HepG2 (cell line): ENCODE measurements around the gene ZBTB46. TPM values are rescaled to one million over a fixed set of nuclear protein-coding genes. Genes with fewer than 3 reads are reported as not detected.

Source experiments
- ARHGAP35 ChIP-seq: sonication (generic); formaldehyde crosslinking; IDR thresholded peaks from 2 replicates; pipeline ENCODE4 v1.9.0; 2022; ENCODE audit warnings: mild to moderate bottlenecking, inconsistent platforms, moderate library complexity, missing genetic modification reagents, borderline replicate concordance
- NFE2 ChIP-seq: sonication (generic); formaldehyde crosslinking; IDR thresholded peaks from 2 replicates; pipeline ENCODE4 v1.4.0; 2020; ENCODE audit warnings: missing genetic modification reagents
- NFE2L1 ChIP-seq: sonication (generic); formaldehyde crosslinking; IDR thresholded peaks from 2 replicates; pipeline ENCODE4 v1.4.0; 2020; ENCODE audit warnings: missing genetic modification reagents, mild to moderate bottlenecking, borderline replicate concordance
- ZFX ChIP-seq: sonication (generic); formaldehyde crosslinking; IDR thresholded peaks from 2 replicates; pipeline ENCODE4 v1.4.0; 2020; ENCODE audit warnings: mild to moderate bottlenecking, low read depth, missing genetic modification reagents, moderate library complexity
- ZNF224 ChIP-seq: sonication (generic); formaldehyde crosslinking; IDR thresholded peaks from 2 replicates; pipeline ENCODE4 v1.5.0; 2020; ENCODE audit warnings: mild to moderate bottlenecking, missing genetic modification reagents
- ZNF430 ChIP-seq: sonication (generic); formaldehyde crosslinking; IDR thresholded peaks from 2 replicates; pipeline ENCODE4 v1.9.0; 2021; ENCODE audit warnings: mild to moderate bottlenecking, missing genetic modification reagents
- ZNF431 ChIP-seq: sonication (generic); formaldehyde crosslinking; IDR thresholded peaks from 2 replicates; pipeline ENCODE4 v1.9.0; 2022; ENCODE audit warnings: missing genetic modification reagents, low read depth, mild to moderate bottlenecking, borderline replicate concordance
- ZNF546 ChIP-seq: sonication (generic); formaldehyde crosslinking; conservative IDR thresholded peaks from 2 replicates; pipeline ENCODE4 v1.8.1; 2023; ENCODE audit warnings: mild to moderate bottlenecking, missing genetic modification reagents
- ZNF615 ChIP-seq: sonication (generic); formaldehyde crosslinking; IDR thresholded peaks from 2 replicates; pipeline ENCODE4 v1.5.0; 2020; ENCODE audit warnings: mild to moderate bottlenecking, missing genetic modification reagents, borderline replicate concordance
- ZNF776 ChIP-seq: sonication (generic); formaldehyde crosslinking; IDR thresholded peaks from 2 replicates; pipeline ENCODE4 v1.4.0; 2020; ENCODE audit warnings: mild to moderate bottlenecking, missing genetic modification reagents
- ZNF781 ChIP-seq: sonication (generic); formaldehyde crosslinking; IDR thresholded peaks from 2 replicates; pipeline ENCODE4 v1.5.1; 2020; ENCODE audit warnings: borderline replicate concordance, mild to moderate bottlenecking, missing genetic modification reagents; ENCODE audit errors: not compliant biosample characterization
- polyA plus RNA-seq, 8 experiments: library from polyadenylated mRNA; depleted of rRNA in 3 of 8; stranded (reverse) in 7 of 8; unstranded in 1 of 8; fragments of >200 nt; fragmentation: Illumina TruSeq in 4 of 8; extraction: Trizol in 4 of 8; gene quantifications; 2 replicates each; pipeline versions ENCODE4 v1.2.1 to v1.2.3, GENCODE V29; 2011 to 2016; ENCODE audit warnings: low read depth in 4 of 8, missing spikeins in 1 of 8, mixed read lengths in 1 of 8; ENCODE audit not compliant: insufficient read depth in 1 of 8
- total RNA-seq, 5 experiments: library from RNA; depleted of rRNA; stranded (reverse); fragments of >200 nt; fragmentation: Illumina TruSeq; extraction: Trizol; gene quantifications; 2 replicates each; pipeline ENCODE4 v1.2.3, GENCODE V29; 2016; ENCODE audit warnings: low read depth in 1 of 5
- TF ChIP-seq, protein P1 (sequence below): sonication (generic); formaldehyde crosslinking; IDR thresholded peaks from 2 replicates; pipeline ENCODE4 v1.8.1; 2023; ENCODE audit warnings: mild to moderate bottlenecking, missing genetic modification reagents
- TF ChIP-seq, protein P2 (sequence below): sonication (generic); formaldehyde crosslinking; IDR thresholded peaks from 2 replicates; pipeline ENCODE4 v1.4.0; 2020; ENCODE audit warnings: missing genetic modification reagents
- TF ChIP-seq, protein P3 (sequence below): sonication (generic); formaldehyde crosslinking; IDR thresholded peaks from 2 replicates; pipeline ENCODE4 v1.4.0; 2020; ENCODE audit warnings: missing genetic modification reagents
- TF ChIP-seq, protein P4 (sequence below): sonication (generic); formaldehyde crosslinking; conservative IDR thresholded peaks from 2 replicates; pipeline ENCODE4 v1.4.0; 2020; ENCODE audit warnings: missing genetic modification reagents
- TF ChIP-seq, protein P5 (sequence below): IDR thresholded peaks from 2 replicates; pipeline ENCODE4 v1.6.1; 2016; ENCODE audit warnings: low read depth

ZBTB46 gene
- total and polyA plus RNA-seq, 2 of the 13 experiments (the other 11 are each of a cell fraction or from before 2014, with no cell fraction given), result 1.6 to 13.5 TPM

DNA sequence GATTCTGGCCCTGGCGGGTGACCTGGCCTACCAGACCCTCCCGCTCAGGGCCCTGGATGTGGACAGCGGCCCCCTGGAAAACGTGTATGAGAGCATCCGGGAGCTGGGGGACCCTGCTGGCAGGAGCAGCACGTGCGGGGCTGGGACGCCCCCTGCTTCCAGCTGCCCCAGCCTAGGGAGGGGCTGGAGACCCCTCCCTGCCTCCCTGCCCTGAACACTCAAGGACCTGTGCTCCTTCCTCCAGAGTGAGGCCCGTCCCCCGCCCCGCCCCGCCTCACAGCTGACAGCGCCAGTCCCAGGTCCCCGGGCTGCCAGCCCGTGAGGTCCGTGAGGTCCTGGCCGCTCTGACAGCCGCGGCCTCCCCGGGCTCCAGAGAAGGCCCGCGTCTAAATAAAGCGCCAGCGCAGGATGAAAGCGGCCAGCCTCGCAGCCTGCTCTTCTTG, 92.4 kb downstream of the ZBTB46 start (continued):
- TF ChIP-seq ZNF546 (CRISPR knock-in tag) (0 out of 2 replicates have a peak, but pooled peaks have one; percentile 5), NFE2L1 (0 out of 2 replicates have a peak, but pooled peaks have one; percentile 9), ARHGAP35 (CRISPR knock-in tag) (no peak; the same call in 1 of the 2 replicates), ZNF224 (CRISPR knock-in tag) (no peak; the same call in 1 of the 2 replicates), ZNF776 (CRISPR knock-in tag) (no peak), ZNF781 (CRISPR knock-in tag) (peak; percentile 51), ZNF430 (CRISPR knock-in tag) (no peak; the same call in 1 of the 2 replicates), ZNF615 (no peak), NFE2 (CRISPR knock-in tag) (no peak), ZFX (CRISPR knock-in tag) (peak; percentile 40), ZNF431 (CRISPR knock-in tag) (0 out of 2 replicates have a peak, but pooled peaks have one; percentile 1)
- TF ChIP-seq, protein P1, sequence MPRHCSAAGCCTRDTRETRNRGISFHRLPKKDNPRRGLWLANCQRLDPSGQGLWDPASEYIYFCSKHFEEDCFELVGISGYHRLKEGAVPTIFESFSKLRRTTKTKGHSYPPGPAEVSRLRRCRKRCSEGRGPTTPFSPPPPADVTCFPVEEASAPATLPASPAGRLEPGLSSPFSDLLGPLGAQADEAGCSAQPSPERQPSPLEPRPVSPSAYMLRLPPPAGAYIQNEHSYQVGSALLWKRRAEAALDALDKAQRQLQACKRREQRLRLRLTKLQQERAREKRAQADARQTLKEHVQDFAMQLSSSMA (CRISPR knock-in tag), result peak; percentile 56; the same call in 1 of the 2 replicates
- TF ChIP-seq, protein P2, sequence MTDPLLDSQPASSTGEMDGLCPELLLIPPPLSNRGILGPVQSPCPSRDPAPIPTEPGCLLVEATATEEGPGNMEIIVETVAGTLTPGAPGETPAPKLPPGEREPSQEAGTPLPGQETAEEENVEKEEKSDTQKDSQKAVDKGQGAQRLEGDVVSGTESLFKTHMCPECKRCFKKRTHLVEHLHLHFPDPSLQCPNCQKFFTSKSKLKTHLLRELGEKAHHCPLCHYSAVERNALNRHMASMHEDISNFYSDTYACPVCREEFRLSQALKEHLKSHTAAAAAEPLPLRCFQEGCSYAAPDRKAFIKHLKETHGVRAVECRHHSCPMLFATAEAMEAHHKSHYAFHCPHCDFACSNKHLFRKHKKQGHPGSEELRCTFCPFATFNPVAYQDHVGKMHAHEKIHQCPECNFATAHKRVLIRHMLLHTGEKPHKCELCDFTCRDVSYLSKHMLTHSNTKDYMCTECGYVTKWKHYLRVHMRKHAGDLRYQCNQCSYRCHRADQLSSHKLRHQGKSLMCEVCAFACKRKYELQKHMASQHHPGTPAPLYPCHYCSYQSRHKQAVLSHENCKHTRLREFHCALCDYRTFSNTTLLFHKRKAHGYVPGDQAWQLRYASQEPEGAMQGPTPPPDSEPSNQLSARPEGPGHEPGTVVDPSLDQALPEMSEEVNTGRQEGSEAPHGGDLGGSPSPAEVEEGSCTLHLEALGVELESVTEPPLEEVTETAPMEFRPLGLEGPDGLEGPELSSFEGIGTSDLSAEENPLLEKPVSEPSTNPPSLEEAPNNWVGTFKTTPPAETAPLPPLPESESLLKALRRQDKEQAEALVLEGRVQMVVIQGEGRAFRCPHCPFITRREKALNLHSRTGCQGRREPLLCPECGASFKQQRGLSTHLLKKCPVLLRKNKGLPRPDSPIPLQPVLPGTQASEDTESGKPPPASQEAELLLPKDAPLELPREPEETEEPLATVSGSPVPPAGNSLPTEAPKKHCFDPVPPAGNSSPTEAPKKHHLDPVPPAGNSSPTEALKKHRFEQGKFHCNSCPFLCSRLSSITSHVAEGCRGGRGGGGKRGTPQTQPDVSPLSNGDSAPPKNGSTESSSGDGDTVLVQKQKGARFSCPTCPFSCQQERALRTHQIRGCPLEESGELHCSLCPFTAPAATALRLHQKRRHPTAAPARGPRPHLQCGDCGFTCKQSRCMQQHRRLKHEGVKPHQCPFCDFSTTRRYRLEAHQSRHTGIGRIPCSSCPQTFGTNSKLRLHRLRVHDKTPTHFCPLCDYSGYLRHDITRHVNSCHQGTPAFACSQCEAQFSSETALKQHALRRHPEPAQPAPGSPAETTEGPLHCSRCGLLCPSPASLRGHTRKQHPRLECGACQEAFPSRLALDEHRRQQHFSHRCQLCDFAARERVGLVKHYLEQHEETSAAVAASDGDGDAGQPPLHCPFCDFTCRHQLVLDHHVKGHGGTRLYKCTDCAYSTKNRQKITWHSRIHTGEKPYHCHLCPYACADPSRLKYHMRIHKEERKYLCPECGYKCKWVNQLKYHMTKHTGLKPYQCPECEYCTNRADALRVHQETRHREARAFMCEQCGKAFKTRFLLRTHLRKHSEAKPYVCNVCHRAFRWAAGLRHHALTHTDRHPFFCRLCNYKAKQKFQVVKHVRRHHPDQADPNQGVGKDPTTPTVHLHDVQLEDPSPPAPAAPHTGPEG (CRISPR knock-in tag), result no peak
- TF ChIP-seq, protein P3, sequence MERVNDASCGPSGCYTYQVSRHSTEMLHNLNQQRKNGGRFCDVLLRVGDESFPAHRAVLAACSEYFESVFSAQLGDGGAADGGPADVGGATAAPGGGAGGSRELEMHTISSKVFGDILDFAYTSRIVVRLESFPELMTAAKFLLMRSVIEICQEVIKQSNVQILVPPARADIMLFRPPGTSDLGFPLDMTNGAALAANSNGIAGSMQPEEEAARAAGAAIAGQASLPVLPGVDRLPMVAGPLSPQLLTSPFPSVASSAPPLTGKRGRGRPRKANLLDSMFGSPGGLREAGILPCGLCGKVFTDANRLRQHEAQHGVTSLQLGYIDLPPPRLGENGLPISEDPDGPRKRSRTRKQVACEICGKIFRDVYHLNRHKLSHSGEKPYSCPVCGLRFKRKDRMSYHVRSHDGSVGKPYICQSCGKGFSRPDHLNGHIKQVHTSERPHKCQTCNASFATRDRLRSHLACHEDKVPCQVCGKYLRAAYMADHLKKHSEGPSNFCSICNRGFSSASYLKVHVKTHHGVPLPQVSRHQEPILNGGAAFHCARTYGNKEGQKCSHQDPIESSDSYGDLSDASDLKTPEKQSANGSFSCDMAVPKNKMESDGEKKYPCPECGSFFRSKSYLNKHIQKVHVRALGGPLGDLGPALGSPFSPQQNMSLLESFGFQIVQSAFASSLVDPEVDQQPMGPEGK (CRISPR knock-in tag), result peak; percentile 25; the same call in 1 of the 2 replicates
- TF ChIP-seq, protein P4, sequence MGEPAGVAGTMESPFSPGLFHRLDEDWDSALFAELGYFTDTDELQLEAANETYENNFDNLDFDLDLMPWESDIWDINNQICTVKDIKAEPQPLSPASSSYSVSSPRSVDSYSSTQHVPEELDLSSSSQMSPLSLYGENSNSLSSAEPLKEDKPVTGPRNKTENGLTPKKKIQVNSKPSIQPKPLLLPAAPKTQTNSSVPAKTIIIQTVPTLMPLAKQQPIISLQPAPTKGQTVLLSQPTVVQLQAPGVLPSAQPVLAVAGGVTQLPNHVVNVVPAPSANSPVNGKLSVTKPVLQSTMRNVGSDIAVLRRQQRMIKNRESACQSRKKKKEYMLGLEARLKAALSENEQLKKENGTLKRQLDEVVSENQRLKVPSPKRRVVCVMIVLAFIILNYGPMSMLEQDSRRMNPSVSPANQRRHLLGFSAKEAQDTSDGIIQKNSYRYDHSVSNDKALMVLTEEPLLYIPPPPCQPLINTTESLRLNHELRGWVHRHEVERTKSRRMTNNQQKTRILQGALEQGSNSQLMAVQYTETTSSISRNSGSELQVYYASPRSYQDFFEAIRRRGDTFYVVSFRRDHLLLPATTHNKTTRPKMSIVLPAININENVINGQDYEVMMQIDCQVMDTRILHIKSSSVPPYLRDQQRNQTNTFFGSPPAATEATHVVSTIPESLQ (CRISPR knock-in tag), result peak; percentile 20; the same call in 1 of the 2 replicates
- TF ChIP-seq, protein P5, sequence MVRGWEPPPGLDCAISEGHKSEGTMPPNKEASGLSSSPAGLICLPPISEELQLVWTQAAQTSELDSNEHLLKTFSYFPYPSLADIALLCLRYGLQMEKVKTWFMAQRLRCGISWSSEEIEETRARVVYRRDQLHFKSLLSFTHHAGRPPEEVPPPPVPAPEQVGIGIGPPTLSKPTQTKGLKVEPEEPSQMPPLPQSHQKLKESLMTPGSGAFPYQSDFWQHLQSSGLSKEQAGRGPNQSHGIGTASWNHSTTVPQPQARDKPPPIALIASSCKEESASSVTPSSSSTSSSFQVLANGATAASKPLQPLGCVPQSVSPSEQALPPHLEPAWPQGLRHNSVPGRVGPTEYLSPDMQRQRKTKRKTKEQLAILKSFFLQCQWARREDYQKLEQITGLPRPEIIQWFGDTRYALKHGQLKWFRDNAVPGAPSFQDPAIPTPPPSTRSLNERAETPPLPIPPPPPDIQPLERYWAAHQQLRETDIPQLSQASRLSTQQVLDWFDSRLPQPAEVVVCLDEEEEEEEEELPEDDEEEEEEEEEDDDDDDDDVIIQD (CRISPR knock-in tag), result no peak
